ENCODE measurements around the gene BMP15. TPM values are rescaled to one million over a fixed set of nuclear protein-coding genes. Genes with fewer than 3 reads are reported as not detected.

Gene BMP15
- not detected for total RNA-seq

- ChIA-PET POLR2A (no interaction called here), CTCF (no interaction called here)
These were observed at the start of gene BMP15 for GRCh38 chrX:50910685-50911176. BMP15 (plus strand) TSS chrX:50910735; CDS start chrX:50910784, 49 bp downstream.

GRCh38 chrX:50863471-50863870, 47.1 kb upstream of the BMP15 start:
- ChIA-PET CTCF (no interaction called here), POLR2A (no interaction called here)

DNA sequence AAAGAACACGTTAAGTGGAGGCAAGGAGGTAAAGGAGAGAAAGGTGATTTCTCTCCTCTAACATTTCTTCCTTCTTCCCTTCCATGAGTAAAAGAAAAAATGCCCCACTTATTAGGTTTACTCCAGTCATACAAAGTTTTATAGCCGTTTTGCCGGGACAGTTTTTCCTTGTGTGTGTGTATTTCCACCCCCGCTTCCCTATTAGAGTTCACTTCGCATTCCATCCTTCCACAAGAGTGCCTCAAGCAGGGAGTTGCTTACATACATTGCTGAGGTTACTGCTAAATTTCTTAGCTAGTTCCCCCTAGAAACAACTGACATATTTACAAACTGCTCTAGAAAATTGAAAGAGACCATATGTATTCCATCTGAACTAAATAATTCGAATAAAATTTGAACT, 45.2 kb upstream of the BMP15 start:
- POLR2A ChIA-PET: no interaction called here
- CTCF ChIA-PET: no interaction called here

DNA sequence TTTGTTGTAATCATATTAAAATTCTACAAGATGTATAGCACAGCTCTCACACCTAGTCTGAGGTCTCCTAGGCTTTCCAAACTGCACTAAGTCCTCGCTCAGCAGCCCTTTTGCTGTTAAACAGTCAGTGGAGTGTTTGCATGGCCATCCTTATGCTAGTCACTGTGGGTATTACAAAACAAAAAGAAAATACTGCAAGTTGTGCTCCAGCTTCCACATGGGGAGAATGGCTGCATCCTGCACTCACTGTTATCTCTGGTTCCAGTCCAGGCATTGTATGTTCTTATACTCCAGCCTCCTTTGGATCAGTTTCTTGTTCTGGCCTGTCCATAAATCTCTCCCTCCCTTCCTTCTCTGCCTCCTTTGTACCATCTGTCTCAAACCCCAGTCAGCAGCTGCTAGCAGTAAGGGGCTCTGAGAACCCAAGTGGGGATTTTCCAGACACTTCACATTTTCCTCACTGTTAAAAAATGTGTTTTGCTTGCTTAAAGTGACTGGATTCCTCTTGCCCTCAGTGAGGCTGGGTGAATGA, 38.5 kb upstream of the BMP15 start:
- ChIA-PET CTCF (no interaction called here), POLR2A (no interaction called here)

GRCh38 chrX:50874876-50875275, 35.7 kb upstream of the BMP15 start:
- CTCF ChIA-PET: no interaction called here
- POLR2A ChIA-PET: no interaction called here

- ChIA-PET CTCF (no interaction called here), POLR2A (no interaction called here)
These were observed 34.0 kb upstream of the BMP15 start for GRCh38 chrX:50876551-50876950.

DNA sequence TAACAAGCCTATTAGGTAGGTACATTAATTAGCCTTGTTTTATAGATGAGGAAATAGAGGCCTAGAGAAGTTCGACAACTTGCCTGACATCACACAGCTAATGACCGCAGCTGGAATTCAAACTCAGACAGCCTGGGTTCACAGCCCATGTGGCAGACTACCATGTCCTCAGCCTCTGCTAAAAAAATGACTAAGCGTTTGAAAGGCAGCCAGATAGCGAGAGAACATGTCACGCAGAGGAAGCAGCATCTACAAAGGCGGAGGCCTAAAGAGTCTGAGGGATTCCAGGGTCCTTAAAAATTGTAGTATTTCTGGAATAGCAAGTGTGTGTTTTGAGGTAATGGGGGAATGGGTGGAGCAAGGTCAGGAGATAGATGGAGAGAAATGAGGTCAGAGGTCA, 33.2 kb upstream of the BMP15 start:
- CTCF ChIA-PET: no interaction called here
- POLR2A ChIA-PET: no interaction called here

- ChIA-PET POLR2A (no interaction called here), CTCF (no interaction called here)
These were observed 29.5 kb upstream of the BMP15 start for GRCh38 chrX:50881028-50881427.

- ChIA-PET CTCF (no interaction called here), POLR2A (no interaction called here)
These were observed 21.7 kb upstream of the BMP15 start for GRCh38 chrX:50888884-50889283.

GRCh38 chrX:50889582-50889981, 21.0 kb upstream of the BMP15 start:
- POLR2A ChIA-PET: no interaction called here
- CTCF ChIA-PET: no interaction called here

GRCh38 chrX:50893047-50893446, 17.5 kb upstream of the BMP15 start:
- CTCF ChIA-PET: no interaction called here
- POLR2A ChIA-PET: no interaction called here

- ChIA-PET POLR2A (no interaction called here), CTCF (no interaction called here)
These were observed 17.1 kb upstream of the BMP15 start for GRCh38 chrX:50893466-50893865.

DNA sequence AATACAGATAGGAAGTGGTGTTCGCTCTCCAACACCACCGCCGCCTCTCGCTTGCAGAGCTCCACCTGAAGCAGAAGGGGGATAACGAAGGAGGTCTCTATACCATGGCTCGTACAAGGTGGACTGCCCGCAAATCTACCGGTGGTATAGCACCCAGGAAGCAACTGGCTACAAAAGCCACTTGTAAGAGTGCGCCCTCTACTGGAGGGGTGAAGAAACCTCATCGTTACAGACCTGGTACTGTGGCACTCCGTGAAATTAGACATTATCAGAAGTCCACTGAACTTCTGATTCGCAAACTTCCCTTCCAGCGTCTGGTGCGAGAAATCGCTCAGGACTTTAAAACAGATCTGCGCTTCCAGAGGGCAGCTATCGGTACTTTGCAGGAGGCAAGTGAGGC, 5.2 kb upstream of the BMP15 start:
- ChIA-PET CTCF (no interaction called here), POLR2A (no interaction called here)

GRCh38 chrX:50913520-50913919, 3.0 kb downstream of the BMP15 start:
- ChIA-PET POLR2A (no interaction called here), CTCF (no interaction called here)

- POLR2A ChIA-PET: no interaction called here
- CTCF ChIA-PET: no interaction called here
These were observed 9.6 kb downstream of the BMP15 start for GRCh38 chrX:50920132-50920531.

DNA sequence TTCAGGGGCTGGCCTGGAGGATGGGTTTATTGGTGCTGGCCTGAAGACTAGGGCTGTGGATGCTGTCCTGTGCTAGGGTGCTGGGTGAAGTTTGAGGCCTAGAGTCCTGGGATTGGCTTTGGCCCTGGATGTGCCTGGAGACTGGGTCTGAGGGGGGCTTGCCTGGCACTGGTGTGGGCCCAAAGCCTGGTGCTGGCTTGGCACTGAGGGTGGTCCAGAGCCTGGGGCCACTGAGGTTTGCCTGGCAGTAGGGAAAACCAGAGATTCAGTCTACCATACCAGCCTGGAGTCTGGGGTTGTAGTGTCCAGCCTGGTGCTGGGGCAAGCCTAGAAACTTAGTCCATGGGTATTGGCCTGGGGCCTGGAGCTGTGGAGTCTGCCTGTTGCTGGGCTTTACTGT, 16.6 kb downstream of the BMP15 start:
- CTCF ChIA-PET: interaction anchor here (0.6 kb wide), 1 partner anchor 163 kb away, joined by 3 read pairs; no protein-coding TSS in a partner anchor

GRCh38 chrX:50941638-50942037, 31.1 kb downstream of the BMP15 start:
- ChIA-PET POLR2A (no interaction called here), CTCF (no interaction called here)

More for the DNA sequence above, 16.6 kb downstream of the BMP15 start:
- POLR2A ChIA-PET: no interaction called here

GRCh38 chrX:50942471-50942870, 31.9 kb downstream of the BMP15 start:
- POLR2A ChIA-PET: no interaction called here

DNA sequence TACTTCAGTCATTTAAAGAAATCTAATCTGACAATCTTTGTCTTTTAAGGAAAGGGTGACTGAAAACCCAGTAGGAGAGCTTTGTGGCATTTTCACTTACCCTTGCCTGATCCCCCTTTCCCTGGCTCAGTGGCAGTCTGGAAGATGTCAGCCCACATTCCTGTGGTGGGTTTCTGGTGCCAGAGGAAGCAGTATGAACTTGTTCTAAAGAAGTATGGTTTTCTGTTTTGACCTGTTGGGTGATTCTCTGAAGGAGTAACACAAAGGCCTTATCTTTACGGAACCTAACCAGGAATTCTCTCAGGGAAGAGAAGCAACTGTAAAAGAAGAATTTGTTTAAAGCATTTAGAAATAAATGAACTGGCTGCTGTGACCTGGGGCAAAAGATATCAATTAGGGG, 41.9 kb downstream of the BMP15 start:
- CTCF ChIA-PET: no interaction called here
- POLR2A ChIA-PET: no interaction called here

More at GRCh38 chrX:50942471-50942870, 31.9 kb downstream of the BMP15 start:
- CTCF ChIA-PET: no interaction called here

- POLR2A ChIA-PET: no interaction called here
- CTCF ChIA-PET: no interaction called here
These were observed 43.3 kb downstream of the BMP15 start for GRCh38 chrX:50953832-50954231.

GRCh38 chrX:50962156-50962555, 51.6 kb downstream of the BMP15 start:
- POLR2A ChIA-PET: no interaction called here

GRCh38 chrX:50963842-50964241, 53.3 kb downstream of the BMP15 start:
- ChIA-PET CTCF (no interaction called here), POLR2A (no interaction called here)

More at GRCh38 chrX:50962156-50962555, 51.6 kb downstream of the BMP15 start:
- CTCF ChIA-PET: no interaction called here
